NT2/D1 (cell line): Measurements from ENCODE around the gene DCBLD2.

ENCODE experiments used
- SUZ12 ChIP-seq: IDR thresholded peaks from 2 replicates; pipeline ENCODE4 v1.6.1; 2011; ENCODE audit not compliant: insufficient read length, insufficient read depth; ENCODE audit errors: extremely low read depth
- YY1 ChIP-seq: IDR thresholded peaks from 2 replicates; pipeline ENCODE4 v1.6.1; 2011; ENCODE audit not compliant: insufficient read length, insufficient read depth
- ZNF274 ChIP-seq: IDR thresholded peaks from 2 replicates; pipeline ENCODE4 v1.6.1; 2011; ENCODE audit warnings: mild to moderate bottlenecking, low read depth, low read length

DNA sequence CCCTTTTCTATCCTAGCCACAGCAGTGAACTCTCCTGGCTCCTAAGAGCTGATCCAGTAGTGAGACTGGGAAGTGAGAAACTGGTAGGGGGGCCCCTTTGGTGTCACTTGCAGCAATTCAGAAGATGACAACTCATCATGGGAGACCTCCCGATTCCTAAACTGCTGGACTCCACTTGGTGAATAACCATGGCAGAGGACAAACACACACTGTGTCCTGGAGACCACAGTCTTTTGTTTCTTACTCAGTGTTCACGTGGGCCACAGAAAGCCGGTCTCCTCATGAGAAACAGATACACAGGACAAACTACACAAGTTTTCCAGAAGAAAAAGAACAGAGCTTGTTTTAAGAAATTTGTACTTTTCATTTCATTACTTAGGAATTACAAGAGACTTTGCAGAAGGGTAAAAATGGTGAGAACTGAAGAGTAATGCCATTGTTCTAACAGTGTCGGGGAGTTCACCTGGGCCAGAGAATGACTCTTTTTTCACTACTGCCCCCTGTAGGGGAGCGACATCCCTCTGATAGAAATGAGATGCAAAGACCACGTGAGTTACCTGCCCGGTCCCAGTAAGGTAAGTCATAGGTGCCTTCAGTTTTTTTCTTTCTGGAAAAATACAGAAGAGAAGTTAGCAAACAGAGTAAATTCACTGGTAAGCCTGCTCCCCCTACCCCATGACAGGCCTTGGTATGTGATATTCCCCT is 100.3 kb downstream of the DCBLD2 start:
- TF ChIP-seq YY1 (no peak), ZNF274 (no peak), SUZ12 (no peak)
